NCI-H1930 (cell line): ENCODE measurements around the gene PNMA5.
A peak's percentile ranks its signal among the peaks of the same experiment; 100 is the strongest.

Source experiments
- DNase-seq, 2 experiments: peaks; one replicate each; lab custom pipeline; 2025; lab: John Stamatoyannopoulos, UW

Gene PNMA5

DNA sequence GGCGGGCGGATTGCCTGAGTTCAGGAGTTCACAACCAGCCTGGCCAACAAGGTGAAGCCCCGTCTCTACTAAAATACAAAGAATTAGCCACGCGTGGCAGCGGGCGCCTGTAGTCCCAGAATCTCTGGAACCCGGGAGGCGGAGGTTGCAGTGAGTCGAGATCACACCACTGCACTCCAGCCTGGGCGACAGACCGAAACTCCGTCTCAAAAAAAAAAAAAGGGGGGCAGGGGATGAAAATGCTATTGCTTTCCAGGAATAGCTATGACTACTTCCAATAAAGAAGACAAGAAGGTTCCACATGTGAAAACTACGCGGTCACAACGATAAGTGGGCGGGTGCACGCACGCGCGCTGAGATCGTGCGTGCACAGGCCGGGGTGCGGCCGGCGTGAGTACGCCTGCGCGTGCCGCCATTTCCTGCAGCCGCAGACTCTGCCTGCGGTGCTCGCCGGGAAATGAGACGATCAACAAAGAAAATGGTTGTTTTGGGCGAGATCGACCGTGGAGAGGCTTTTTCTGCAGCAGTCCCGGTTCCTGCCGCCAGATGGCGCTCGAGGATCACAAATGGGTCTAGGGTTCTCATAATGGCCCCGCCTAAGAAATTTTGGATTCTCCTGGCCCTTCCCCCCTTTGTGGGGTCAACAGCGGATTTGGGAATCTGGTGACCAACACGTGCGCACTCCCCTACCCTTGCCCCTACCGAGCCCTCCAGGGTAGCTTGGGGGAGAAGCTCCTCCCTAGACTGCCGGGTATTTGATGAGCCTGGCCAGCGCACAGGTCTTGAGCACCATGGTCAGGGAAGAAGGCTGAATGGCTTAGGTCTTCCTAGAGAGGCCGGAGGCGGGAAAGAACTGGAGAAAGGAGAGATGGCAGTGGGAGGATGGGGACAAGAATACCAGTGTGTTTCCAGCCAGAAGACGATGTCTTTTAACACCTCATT lies 35.1 kb downstream of the PNMA5 start:
- peak; percentile 84 to 90 for DNase-seq

GRCh38 chrX:152958047-152958446 lies 35.9 kb downstream of the PNMA5 start:
- DNase-seq = no peak

DNA sequence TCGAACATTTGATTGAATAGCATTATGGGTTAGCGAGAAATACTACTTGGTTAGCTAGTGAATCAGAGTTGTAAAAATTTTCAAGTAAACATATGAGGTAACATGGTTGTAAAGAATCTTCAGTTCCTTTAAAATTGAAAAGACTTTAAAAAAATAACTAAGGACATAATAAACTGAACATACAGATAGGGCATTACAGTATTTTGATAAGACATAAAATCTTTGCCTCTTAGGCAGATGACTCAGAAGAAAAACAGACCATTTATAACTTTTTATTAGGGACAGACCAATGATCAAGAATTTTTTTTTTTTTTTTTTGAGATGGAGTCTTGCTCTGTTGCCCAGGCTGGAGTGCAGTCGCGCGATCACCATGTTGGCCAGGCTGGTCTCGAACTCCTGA lies 43.1 kb downstream of the PNMA5 start:
- no peak for DNase-seq

DNA sequence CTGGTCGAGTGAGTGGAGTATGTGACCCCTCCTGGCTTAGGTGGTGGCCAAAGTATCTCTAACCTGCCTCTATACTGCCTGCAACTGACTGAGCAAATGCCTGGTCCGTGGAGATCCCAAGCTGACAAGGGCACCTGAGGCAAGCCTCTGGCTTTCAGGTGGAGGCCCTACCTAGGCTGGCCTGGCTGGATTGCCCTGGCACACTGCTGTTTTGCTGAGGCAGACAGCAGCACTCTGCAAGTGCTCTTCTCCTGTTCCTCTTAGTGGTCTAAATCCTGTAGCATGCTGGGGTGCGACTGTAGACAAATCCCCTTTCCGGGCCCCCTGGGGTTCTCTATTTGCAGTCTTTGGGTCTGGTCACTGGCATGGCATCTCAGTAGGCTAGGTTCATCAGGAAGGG lies 44.8 kb downstream of the PNMA5 start:
- DNase-seq = no peak

GRCh38 chrX:152946681-152947080 lies 47.2 kb downstream of the PNMA5 start:
- DNase-seq = no peak

DNA sequence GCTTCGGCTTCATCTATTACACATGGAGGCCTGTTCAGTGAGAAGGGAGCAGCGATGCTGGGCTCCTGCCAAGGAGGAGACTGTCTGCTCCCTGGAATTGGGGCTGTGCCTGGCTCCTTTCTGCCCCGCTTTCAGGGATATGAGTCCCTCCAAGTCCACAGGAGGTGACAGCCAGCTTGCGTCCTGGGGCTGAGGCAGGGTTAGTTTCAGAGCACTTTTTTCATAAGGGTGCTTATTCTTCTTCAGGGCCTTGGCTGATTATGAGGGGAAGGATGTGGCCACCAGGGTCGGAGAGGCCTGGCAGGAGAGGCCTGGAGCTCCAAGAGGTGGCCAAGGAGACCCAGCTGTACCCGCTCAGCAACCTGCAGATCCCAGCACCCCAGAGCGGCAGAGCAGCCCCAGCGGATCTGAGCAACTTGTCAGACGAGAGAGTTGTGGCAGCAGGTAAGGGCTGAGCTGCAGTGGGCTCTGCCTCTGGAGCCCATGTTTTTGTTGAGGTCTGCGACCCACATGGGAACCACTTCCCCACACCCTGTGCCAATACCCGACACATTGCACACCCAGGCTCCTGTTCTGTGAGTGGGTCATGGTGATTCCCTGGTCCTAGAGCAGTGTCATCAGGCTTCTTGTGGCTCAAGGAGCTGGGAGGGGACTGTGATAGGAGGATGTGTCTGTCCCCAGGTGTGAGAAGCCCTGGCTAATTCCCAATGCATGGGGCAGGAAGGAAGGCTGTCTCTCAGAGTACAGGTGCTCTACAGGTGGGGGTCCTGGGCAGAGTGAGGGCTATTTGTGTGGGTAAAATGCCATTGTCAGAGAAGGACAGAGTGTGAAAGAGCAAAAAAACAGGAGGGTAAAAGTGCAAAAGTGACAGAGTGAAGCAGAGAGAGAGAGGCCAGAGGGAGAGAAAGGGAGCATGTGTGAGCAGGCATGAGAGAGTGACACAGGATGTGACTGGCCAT lies 48.6 kb downstream of the PNMA5 start:
- DNase-seq = no peak

GRCh38 chrX:152943826-152944225 lies 50.1 kb downstream of the PNMA5 start:
- DNase-seq = no peak

DNA sequence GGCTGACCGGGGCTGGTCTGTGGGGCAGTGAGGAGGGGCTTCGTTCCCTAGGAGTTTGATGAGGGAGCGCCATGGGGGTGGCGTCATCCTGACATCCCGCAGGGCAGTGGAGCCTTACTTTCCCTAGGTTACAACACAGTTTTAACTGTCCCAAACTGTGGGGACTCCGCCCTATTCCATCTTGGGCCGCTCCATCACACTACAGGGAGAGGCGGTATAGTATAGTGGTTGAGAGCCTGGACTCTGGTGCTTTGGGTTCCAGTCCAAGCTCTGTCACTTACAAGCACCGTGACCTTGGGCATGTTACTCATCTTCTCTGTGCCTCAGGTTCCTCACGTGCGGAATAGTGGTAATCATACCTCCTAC lies 51.9 kb downstream of the PNMA5 start:
- no peak for DNase-seq

DNA sequence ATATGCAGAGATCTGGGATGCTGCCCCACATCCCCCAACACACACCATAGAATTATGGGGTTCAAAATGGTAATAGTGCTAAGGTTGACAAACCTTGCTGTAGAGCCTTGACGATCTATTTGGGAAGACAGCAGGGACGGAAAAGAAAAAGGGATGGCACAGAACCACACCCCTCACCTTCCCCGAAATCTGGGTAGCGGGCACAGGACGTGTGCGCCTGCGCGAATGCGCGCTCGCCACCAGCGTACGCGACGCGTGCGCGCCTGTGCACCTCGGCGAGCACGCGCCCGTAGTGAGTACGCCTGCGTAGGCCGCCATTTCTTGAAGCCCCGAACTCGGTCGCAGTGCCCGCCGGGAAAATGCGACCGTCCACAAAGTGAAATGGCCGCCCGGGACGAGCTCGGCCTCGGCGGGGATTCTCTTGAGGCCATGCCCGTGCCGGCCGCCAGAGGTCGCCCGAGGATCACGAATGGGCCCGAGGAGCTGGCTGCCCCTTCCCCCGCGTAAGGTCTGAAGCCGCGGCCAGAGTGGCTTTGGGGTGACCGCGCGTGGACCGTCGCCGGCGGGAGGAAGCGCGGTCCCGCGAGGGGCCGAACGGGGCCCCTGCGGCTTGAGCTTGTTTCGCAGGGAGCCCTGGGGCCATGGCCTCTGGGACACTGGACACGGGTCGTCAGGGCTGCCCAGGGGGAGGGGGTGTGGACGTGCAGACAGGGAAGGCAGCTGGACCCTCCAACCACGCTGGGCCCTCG lies 52.4 kb downstream of the PNMA5 start:
- DNase-seq = peak; percentile 92 to 95
